ENCODE data around the gene FBXW8. TPM values are rescaled to one million over a fixed set of nuclear protein-coding genes. Genes with fewer than 3 reads are reported as not detected.

The FBXW8 gene
- polyA plus RNA-seq, 3 donors = 2.0 to 5.2 (median 2.7) TPM

DNA sequence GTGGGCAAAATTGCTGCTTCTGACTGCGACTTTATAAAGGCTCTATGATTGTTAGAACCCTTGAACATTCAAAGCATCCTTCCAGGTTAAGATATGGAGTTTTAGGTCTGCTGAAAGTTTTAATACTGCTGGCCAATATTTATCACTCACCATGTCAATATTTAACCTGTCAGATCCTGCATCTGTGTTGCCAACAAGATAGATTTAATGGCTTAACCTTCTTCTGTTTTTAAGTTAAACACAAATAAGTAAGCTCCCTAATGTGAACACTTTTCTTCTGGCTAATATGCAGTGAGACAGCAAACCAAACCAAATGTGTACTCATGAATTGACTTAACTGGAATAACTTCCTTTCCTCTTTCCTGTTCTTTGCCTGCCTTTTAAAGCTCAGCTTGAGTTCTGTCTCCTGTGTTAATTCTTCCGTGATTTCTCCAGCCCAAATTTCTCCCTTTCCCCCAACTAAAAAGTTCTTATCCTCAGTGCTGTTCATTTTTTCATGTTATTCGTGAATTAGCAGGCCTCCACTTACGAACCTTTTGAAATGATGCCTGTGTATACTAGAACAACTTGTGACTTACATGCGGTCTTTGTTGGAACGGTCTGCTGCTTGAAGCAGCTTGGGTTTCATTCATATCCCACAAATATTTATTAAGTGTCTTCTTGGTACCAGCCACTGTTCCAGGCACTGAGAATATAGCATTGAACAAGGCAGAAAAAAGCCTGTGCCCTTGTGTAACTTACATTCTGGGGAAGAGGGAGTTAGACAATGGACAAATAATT lies 9.1 kb downstream of the FBXW8 start:
- no peak overlapping the region for H2AFZ ChIP-seq (ENCODE audit: insufficient read depth, low read depth, low read length, poor library complexity, severe bottlenecking)
- TF ChIP-seq, protein P1, sequence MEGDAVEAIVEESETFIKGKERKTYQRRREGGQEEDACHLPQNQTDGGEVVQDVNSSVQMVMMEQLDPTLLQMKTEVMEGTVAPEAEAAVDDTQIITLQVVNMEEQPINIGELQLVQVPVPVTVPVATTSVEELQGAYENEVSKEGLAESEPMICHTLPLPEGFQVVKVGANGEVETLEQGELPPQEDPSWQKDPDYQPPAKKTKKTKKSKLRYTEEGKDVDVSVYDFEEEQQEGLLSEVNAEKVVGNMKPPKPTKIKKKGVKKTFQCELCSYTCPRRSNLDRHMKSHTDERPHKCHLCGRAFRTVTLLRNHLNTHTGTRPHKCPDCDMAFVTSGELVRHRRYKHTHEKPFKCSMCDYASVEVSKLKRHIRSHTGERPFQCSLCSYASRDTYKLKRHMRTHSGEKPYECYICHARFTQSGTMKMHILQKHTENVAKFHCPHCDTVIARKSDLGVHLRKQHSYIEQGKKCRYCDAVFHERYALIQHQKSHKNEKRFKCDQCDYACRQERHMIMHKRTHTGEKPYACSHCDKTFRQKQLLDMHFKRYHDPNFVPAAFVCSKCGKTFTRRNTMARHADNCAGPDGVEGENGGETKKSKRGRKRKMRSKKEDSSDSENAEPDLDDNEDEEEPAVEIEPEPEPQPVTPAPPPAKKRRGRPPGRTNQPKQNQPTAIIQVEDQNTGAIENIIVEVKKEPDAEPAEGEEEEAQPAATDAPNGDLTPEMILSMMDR (IDR thresholded peaks at IDR 0.05) = no peak
- Mint-ChIP-seq H3K4me1 (peaks cover 26% of the 10 kb centered on the region), H3K36me3 (peaks cover 10 to 12% of the 10 kb centered on the region in 2 donors), H3K27me3 (ENCODE audit: low read depth in 3 of 3) (peaks cover 0 to 1% (median 1%) of the 10 kb centered on the region in 3 donors), H3K27ac (no peak overlapping the region), H3K9me3 (peaks cover 0 to 2% (median 0%) of the 10 kb centered on the region in 7 donors), H3K4me3 (no peak overlapping the region)
- H4K20me1 ChIP-seq (ENCODE audit: insufficient read depth, low read length) = no peaks in the 10 kb centered on the region
- no peak overlapping the region for H3K4me2 ChIP-seq (replicated peaks; ENCODE audit: extremely low read depth, low read length, poor library complexity, severe bottlenecking)
- no peaks in the 10 kb centered on the region for H3K9me3 ChIP-seq (replicated peaks in 1 of 2; ENCODE audit: control insufficient read depth in 1 of 2, insufficient read depth in 1 of 2, low read length in 2 of 2)
- H3K27ac ChIP-seq (ENCODE audit: low read depth in 1 of 2, low read length in 2 of 2) = no peak overlapping the region
- 86% methylated on average over 1 of the region's 6 CpGs for WGBS (ENCODE audit: insufficient coverage)
- intact Hi-C loops (cut with micrococcal nuclease) = no loop called here
- H3K27me3 ChIP-seq (ENCODE audit: control insufficient read depth in 2 of 2, insufficient read depth in 2 of 2, low read length in 2 of 2) = no peaks in the 10 kb centered on the region
- H3K79me2 ChIP-seq (ENCODE audit: insufficient read depth, low read length) = peaks cover 8% of the 10 kb centered on the region
- peaks cover 0 to 3% of the 10 kb centered on the region in 2 donors for H3K4me1 ChIP-seq (ENCODE audit: control insufficient read depth in 1 of 2, insufficient read depth in 2 of 2, low read length in 2 of 2)
- H3K9ac ChIP-seq (ENCODE audit: insufficient read depth, low read length, poor library complexity, severe bottlenecking) = no peak overlapping the region
- peaks cover 0 to 7% of the 10 kb centered on the region in 2 donors for H3K36me3 ChIP-seq (replicated peaks in 1 of 2; ENCODE audit: control insufficient read depth in 1 of 2, insufficient read depth in 2 of 2, low read length in 2 of 2)
- H3K4me3 ChIP-seq (replicated peaks in 1 of 3; ENCODE audit: low read depth in 2 of 3, low read length in 3 of 3) = no peak overlapping the region
- DNase-seq = no peak

- H3K4me1 ChIP-seq (ENCODE audit: control insufficient read depth in 1 of 2, insufficient read depth in 2 of 2, low read length in 2 of 2) = peaks cover 0 to 3% of the 10 kb centered on the region in 2 donors
- peaks cover 0 to 7% of the 10 kb centered on the region in 2 donors for H3K36me3 ChIP-seq (replicated peaks in 1 of 2; ENCODE audit: control insufficient read depth in 1 of 2, insufficient read depth in 2 of 2, low read length in 2 of 2)
- H3K4me3 ChIP-seq (replicated peaks in 1 of 3; ENCODE audit: low read depth in 2 of 3, low read length in 3 of 3) = no peak overlapping the region
- no peaks in the 10 kb centered on the region for H3K27me3 ChIP-seq (ENCODE audit: control insufficient read depth in 2 of 2, insufficient read depth in 2 of 2, low read length in 2 of 2)
- peaks cover 8% of the 10 kb centered on the region for H3K79me2 ChIP-seq (ENCODE audit: insufficient read depth, low read length)
- Mint-ChIP-seq H3K27me3 (ENCODE audit: low read depth in 3 of 3) (peaks cover 0 to 1% (median 1%) of the 10 kb centered on the region in 3 donors), H3K27ac (no peak overlapping the region), H3K9me3 (peaks cover 0 to 2% (median 0%) of the 10 kb centered on the region in 7 donors), H3K36me3 (peaks cover 4 to 10% of the 10 kb centered on the region in 2 donors), H3K4me1 (peaks cover 28% of the 10 kb centered on the region), H3K4me3 (no peak overlapping the region)
- no peak overlapping the region for H3K9ac ChIP-seq (ENCODE audit: insufficient read depth, low read length, poor library complexity, severe bottlenecking)
- WGBS (ENCODE audit: insufficient coverage) = 100% methylated on average over 1 of the region's 3 CpGs
- TF ChIP-seq, protein P1 (IDR thresholded peaks at IDR 0.05) = no peak
- intact Hi-C loops (cut with micrococcal nuclease) = no loop called here
- H3K9me3 ChIP-seq (replicated peaks in 1 of 2; ENCODE audit: control insufficient read depth in 1 of 2, insufficient read depth in 1 of 2, low read length in 2 of 2) = no peaks in the 10 kb centered on the region
- DNase-seq = no peak
- no peak overlapping the region for H3K27ac ChIP-seq (ENCODE audit: low read depth in 1 of 2, low read length in 2 of 2)
- H4K20me1 ChIP-seq (ENCODE audit: insufficient read depth, low read length) = no peaks in the 10 kb centered on the region
- H3K4me2 ChIP-seq (replicated peaks; ENCODE audit: extremely low read depth, low read length, poor library complexity, severe bottlenecking) = no peak overlapping the region
- no peak overlapping the region for H2AFZ ChIP-seq (ENCODE audit: insufficient read depth, low read depth, low read length, poor library complexity, severe bottlenecking)
These were observed 10.2 kb downstream of the FBXW8 start for GRCh38 chr12:116920939-116921338.

Data from CD14-positive monocyte (primary cell).